AG04449 (cell line): ENCODE measurements around the gene HERC2.
"Not testable (repeated sequence)": the region's sequence is repeated elsewhere in the genome, so short reads cannot be mapped to it uniquely, and the experiment has no call there.

Experiments used
- CTCF ChIA-PET: fragments of 350-600 bp; formaldehyde crosslinking; extraction: SDS; loops from one replicate; lab custom pipeline; 2021; ENCODE audit warnings: antibody characterized with exemption; lab: Yijun Ruan, JAX
- POLR2A ChIA-PET: fragments of 400-600, 350-600 bp; formaldehyde crosslinking; extraction: SDS; loops from one replicate; lab custom pipeline; 2020; ENCODE audit warnings: antibody characterized with exemption, inconsistent platforms; lab: Yijun Ruan, JAX
- DNase-seq: peaks from one replicate; pipeline ENCODE4 v3.0.0-alpha.2; 2010; ENCODE audit warnings: low read depth, low spot score
- H3K4me3 ChIP-seq: 2 replicates; pipeline ENCODE4 v1.5.1; 2011; ENCODE audit warnings: low read depth, mild to moderate bottlenecking, control low read depth, low read length
- TF ChIP-seq, protein P1 (sequence below): IDR thresholded peaks from one replicate; pipeline ENCODE4 v1.5.1; 2011; ENCODE audit warnings: mild to moderate bottlenecking, moderate library complexity, low read length, control low read depth, inconsistent platforms; ENCODE audit not compliant: insufficient read depth; ENCODE audit errors: missing control alignments

The HERC2 gene

DNA sequence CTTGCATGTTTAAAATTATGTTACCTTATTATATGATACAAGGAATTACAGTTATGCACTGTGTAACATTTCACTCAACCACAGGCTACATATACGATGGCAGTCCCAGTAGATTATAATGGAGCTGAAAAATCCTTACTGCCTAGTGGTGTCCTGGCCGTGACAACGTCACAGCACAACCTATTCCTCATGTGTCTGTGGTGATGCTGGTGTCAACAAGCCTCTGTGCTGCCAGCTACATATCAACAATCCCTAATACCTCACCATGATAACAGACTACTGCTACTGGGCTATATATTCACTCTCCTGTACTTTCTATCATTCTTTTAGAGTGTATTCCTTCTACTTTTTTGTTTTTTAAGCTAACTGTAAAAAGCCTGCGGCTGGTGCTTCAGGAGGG, 142.7 kb downstream of the HERC2 start:
- POLR2A ChIA-PET, result no interaction called here
- TF ChIP-seq, protein P1, sequence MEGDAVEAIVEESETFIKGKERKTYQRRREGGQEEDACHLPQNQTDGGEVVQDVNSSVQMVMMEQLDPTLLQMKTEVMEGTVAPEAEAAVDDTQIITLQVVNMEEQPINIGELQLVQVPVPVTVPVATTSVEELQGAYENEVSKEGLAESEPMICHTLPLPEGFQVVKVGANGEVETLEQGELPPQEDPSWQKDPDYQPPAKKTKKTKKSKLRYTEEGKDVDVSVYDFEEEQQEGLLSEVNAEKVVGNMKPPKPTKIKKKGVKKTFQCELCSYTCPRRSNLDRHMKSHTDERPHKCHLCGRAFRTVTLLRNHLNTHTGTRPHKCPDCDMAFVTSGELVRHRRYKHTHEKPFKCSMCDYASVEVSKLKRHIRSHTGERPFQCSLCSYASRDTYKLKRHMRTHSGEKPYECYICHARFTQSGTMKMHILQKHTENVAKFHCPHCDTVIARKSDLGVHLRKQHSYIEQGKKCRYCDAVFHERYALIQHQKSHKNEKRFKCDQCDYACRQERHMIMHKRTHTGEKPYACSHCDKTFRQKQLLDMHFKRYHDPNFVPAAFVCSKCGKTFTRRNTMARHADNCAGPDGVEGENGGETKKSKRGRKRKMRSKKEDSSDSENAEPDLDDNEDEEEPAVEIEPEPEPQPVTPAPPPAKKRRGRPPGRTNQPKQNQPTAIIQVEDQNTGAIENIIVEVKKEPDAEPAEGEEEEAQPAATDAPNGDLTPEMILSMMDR, result no peak
- H3K4me3 ChIP-seq, result no peak overlapping the region
- no peak for DNase-seq
- CTCF ChIA-PET, result interaction anchor here (1.3 kb wide), 1 partner anchor 53 kb away, joined by 8 read pairs; no protein-coding TSS in a partner anchor

- H3K4me3 ChIP-seq, result no peak overlapping the region
- ChIA-PET POLR2A (no interaction called here), CTCF (interaction anchor here (1.3 kb wide), 1 partner anchor 53 kb away, joined by 8 read pairs; no protein-coding TSS in a partner anchor)
- TF ChIP-seq, protein P1, result no peak
- DNase-seq, result no peak
Measured at GRCh38 chr15:28178727-28179126, 143.3 kb downstream of the HERC2 start.

- CTCF ChIA-PET, result no interaction called here
- POLR2A ChIA-PET, result no interaction called here
- DNase-seq, result no peak
- H3K4me3 ChIP-seq, result no peak overlapping the region
- TF ChIP-seq, protein P1, result no peak
Measured at GRCh38 chr15:28178290-28178689, 143.7 kb downstream of the HERC2 start.

- ChIA-PET POLR2A (no interaction called here), CTCF (no interaction called here)
- no peak overlapping the region for H3K4me3 ChIP-seq
- DNase-seq, result no peak
- TF ChIP-seq, protein P1, result no peak
Measured at GRCh38 chr15:28169366-28169765, 152.6 kb downstream of the HERC2 start.

DNA sequence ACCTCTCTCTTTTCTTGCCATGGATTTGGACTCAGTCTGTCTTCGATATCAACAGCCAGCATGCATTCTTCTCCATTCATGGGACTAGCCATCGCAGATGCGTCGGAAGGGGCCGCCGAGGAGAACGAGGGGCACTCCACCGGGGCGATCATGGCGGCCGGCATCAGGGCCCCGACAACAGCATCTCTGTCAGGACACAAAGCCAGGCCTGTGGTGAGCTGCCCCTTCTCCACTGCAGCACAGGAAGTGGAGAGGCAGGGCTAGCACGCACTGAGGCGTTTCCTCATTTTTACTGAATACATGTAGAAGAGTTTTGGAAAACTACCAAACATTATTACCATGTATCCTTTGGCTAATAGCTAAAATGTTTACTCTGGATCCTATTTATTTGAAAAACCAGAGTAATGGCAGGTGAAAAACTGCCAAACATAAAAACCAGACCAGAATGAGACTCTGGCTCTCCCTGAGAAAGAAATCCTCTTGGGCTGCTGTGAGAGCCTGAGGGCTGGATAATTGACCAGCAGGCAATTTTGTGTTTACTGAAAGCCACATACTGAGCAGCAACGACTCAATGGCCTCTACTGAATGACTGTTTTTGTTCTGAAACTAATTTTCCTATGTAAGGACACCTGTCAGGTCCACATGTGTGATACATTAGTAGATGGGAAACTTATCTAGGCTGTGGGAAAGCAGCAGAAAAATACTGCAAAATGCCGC, 153.4 kb downstream of the HERC2 start:
- CTCF ChIA-PET, H3K4me3 ChIP-seq, POLR2A ChIA-PET, DNase-seq: not testable (repeated sequence)

GRCh38 chr15:28167042-28167441, 154.9 kb downstream of the HERC2 start:
- TF ChIP-seq, protein P1, result no peak
- no peak overlapping the region for H3K4me3 ChIP-seq
- CTCF ChIA-PET, result no interaction called here
- POLR2A ChIA-PET, result no interaction called here
- DNase-seq, result no peak

- DNase-seq, result no peak
- ChIA-PET CTCF (no interaction called here), POLR2A (no interaction called here)
- TF ChIP-seq, protein P1, result no peak
- H3K4me3 ChIP-seq, result no peak overlapping the region
Measured at GRCh38 chr15:28165791-28166190, 156.2 kb downstream of the HERC2 start.
